ENCODE data around the gene SPATS2.

DNA sequence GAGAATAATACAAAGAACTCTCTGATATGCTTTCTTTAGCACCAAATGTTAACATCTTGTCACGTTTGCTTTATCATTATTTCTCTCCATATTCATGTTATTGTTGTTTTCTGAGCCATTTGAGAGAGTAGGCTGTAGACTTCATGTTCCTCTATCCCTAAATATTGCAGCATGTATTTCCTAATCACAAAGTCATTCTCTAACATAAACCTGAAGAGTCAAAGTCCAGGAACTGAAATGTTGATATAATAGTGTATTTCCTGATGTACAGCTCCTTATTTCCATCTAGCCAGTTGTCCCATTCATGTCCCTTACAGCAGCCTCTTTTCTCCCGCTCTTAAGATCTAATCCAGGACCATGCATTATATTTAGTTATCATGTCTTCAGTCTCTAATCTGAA, 72.8 kb downstream of the SPATS2 start:
- TF ChIP-seq, protein P1, sequence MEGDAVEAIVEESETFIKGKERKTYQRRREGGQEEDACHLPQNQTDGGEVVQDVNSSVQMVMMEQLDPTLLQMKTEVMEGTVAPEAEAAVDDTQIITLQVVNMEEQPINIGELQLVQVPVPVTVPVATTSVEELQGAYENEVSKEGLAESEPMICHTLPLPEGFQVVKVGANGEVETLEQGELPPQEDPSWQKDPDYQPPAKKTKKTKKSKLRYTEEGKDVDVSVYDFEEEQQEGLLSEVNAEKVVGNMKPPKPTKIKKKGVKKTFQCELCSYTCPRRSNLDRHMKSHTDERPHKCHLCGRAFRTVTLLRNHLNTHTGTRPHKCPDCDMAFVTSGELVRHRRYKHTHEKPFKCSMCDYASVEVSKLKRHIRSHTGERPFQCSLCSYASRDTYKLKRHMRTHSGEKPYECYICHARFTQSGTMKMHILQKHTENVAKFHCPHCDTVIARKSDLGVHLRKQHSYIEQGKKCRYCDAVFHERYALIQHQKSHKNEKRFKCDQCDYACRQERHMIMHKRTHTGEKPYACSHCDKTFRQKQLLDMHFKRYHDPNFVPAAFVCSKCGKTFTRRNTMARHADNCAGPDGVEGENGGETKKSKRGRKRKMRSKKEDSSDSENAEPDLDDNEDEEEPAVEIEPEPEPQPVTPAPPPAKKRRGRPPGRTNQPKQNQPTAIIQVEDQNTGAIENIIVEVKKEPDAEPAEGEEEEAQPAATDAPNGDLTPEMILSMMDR (conservative IDR thresholded peaks at IDR 0.05), result no peak
- no peak for TF ChIP-seq ZFX (IDR thresholded peaks at IDR 0.05)

All from C4-2B (cell line).